WTC11 (cell line): Measurements from ENCODE around the gene SEPTIN3. TPM values are rescaled to one million over a fixed set of nuclear protein-coding genes. Genes with fewer than 3 reads are reported as not detected.

ENCODE experiments used
- EMX1 ChIP-seq: fragments of 250-450 bp; sonication (Bioruptor Pico); IDR thresholded peaks from 2 replicates; pipeline ENCODE4 v1.8.0; 2021; ENCODE audit warnings: mild to moderate bottlenecking
- ESRRA ChIP-seq: sonication (generic); formaldehyde crosslinking; IDR thresholded peaks from 2 replicates; pipeline ENCODE4 v1.8.1; 2022; ENCODE audit warnings: mild to moderate bottlenecking, missing genetic modification reagents, borderline replicate concordance
- GRHL2 ChIP-seq: fragments of 250-450 bp; sonication (Bioruptor Pico); IDR thresholded peaks from 2 replicates; pipeline ENCODE4 v1.8.0; 2022; ENCODE audit warnings: mild to moderate bottlenecking, moderate library complexity; ENCODE audit not compliant: insufficient replicate concordance, severe bottlenecking
- HMGA2 ChIP-seq: fragments of 250-450 bp; sonication (Bioruptor Pico); IDR thresholded peaks from 2 replicates; pipeline ENCODE4 v1.4.0; 2021; ENCODE audit warnings: mild to moderate bottlenecking, moderate library complexity
- NFE2L1 ChIP-seq: sonication (generic); formaldehyde crosslinking; IDR thresholded peaks from 2 replicates; pipeline ENCODE4 v1.8.1; 2023; ENCODE audit warnings: missing genetic modification reagents
- OVOL2 ChIP-seq: fragments of 250-450 bp; sonication (Bioruptor Pico); IDR thresholded peaks from 2 replicates; pipeline ENCODE4 v1.9.0; 2021; ENCODE audit warnings: mild to moderate bottlenecking, borderline replicate concordance
- RELA ChIP-seq: sonication (generic); formaldehyde crosslinking; IDR thresholded peaks from 2 replicates; pipeline ENCODE4 v1.8.1; 2022; ENCODE audit warnings: missing genetic modification reagents, mild to moderate bottlenecking, borderline replicate concordance
- SMAD4 ChIP-seq: sonication (generic); formaldehyde crosslinking; IDR thresholded peaks from 2 replicates; pipeline ENCODE4 v1.8.0; 2022; ENCODE audit warnings: mild to moderate bottlenecking, missing genetic modification reagents
- SOX15 ChIP-seq: fragments of 250-450 bp; sonication (Bioruptor Pico); IDR thresholded peaks from 2 replicates; pipeline ENCODE4 v1.9.0; 2021; ENCODE audit warnings: mild to moderate bottlenecking
- TEAD1 ChIP-seq: sonication (generic); formaldehyde crosslinking; IDR thresholded peaks from 2 replicates; pipeline ENCODE4 v1.8.0; 2022; ENCODE audit warnings: mild to moderate bottlenecking, missing genetic modification reagents
- TP53 ChIP-seq: sonication (generic); formaldehyde crosslinking; IDR thresholded peaks from 2 replicates; pipeline ENCODE4 v1.8.1; 2023; ENCODE audit warnings: mild to moderate bottlenecking, missing genetic modification reagents
- ZNF138 ChIP-seq: sonication (generic); formaldehyde crosslinking; conservative IDR thresholded peaks from 2 replicates; pipeline ENCODE4 v1.8.1; 2022; ENCODE audit warnings: mild to moderate bottlenecking, moderate library complexity, missing genetic modification reagents
- ZNF219 ChIP-seq: sonication (generic); formaldehyde crosslinking; IDR thresholded peaks from 2 replicates; pipeline ENCODE4 v1.8.0; 2023; ENCODE audit warnings: missing genetic modification reagents, mild to moderate bottlenecking, borderline replicate concordance
- ZNF423 ChIP-seq: fragments of 250-450 bp; sonication (Bioruptor Pico); IDR thresholded peaks from 2 replicates; pipeline ENCODE4 v2.1.2; 2022; ENCODE audit warnings: mild to moderate bottlenecking, moderate library complexity
- total RNA-seq: library from RNA; stranded (reverse); gene quantifications from 3 replicates; pipeline ENCODE4 v1.2.3, GENCODE V29; 2021
- TF ChIP-seq, protein P1 (sequence below): fragments of 250-450 bp; sonication (Bioruptor Pico); IDR thresholded peaks from 2 replicates; pipeline ENCODE4 v1.9.0; 2021; ENCODE audit warnings: mild to moderate bottlenecking
- TF ChIP-seq, protein P2 (sequence below): sonication (generic); formaldehyde crosslinking; IDR thresholded peaks from 2 replicates; pipeline ENCODE4 v1.8.0; 2022; ENCODE audit warnings: mild to moderate bottlenecking, missing genetic modification reagents
- TF ChIP-seq, protein P3 (sequence below): fragments of 250-450 bp; sonication (Bioruptor Pico); IDR thresholded peaks from 2 replicates; pipeline ENCODE4 v1.8.0; 2021; ENCODE audit warnings: mild to moderate bottlenecking
- TF ChIP-seq, protein P4 (sequence below): sonication (generic); formaldehyde crosslinking; IDR thresholded peaks from 2 replicates; pipeline ENCODE4 v1.8.1; 2023; ENCODE audit warnings: mild to moderate bottlenecking, missing genetic modification reagents
- TF ChIP-seq, protein P5 (sequence below): sonication (generic); formaldehyde crosslinking; conservative IDR thresholded peaks from 2 replicates; pipeline ENCODE4 v1.8.1; 2023; ENCODE audit warnings: mild to moderate bottlenecking, low read depth, missing genetic modification reagents, moderate library complexity
- TF ChIP-seq, protein P6 (sequence below): fragments of 250-450 bp; sonication (Bioruptor Pico); IDR thresholded peaks from 2 replicates; pipeline ENCODE4 v1.9.0; 2021; ENCODE audit warnings: mild to moderate bottlenecking, borderline replicate concordance
- TF ChIP-seq, protein P7 (sequence below): sonication (generic); formaldehyde crosslinking; IDR thresholded peaks from 2 replicates; pipeline ENCODE4 v1.8.1; 2023; ENCODE audit warnings: mild to moderate bottlenecking, missing genetic modification reagents, moderate library complexity
- TF ChIP-seq, protein P8 (sequence below): sonication (generic); formaldehyde crosslinking; IDR thresholded peaks from 2 replicates; pipeline ENCODE4 v1.8.1; 2022; ENCODE audit warnings: missing genetic modification reagents, borderline replicate concordance

SEPTIN3 gene
- total RNA-seq, 1 experiment from 2014 or later = 19.5 TPM

DNA sequence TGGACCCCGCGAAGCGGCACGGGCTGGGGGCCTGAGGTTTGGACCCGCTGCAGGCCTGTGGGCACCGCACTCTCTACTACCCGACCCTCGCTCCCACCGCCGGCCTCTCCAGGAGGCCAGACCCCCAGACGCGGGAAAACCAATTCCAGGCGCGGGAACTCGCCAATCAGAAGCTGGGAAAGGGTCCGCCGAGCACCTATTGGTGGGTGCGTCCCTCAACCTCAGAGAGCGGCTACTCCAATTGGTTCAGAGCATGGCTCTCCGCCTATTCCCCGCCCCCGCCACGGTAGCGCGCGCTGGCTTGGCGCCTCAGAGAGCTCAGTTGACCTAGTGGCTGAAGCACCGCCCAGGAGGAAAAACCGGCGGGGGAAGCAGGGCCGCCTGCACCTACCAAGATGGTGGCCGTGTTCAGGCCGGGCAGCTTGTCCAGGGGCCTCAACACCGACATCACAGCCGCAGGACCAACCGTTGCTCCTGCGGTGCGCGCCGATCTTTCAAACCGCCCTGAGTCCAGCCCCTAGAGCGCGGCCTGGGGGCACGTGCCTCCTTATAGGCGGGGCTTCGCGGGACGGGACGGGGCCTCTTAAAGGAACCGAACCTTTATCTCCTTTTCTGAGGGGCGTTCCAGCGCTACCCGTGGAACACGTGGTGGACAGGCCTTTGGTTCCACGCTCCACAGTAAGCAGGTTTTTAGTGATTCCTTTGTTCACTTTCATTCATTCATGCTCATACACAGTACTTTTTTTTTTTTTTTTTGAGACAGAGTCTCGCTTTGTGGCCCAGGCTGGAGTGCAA, 22.4 kb upstream of the SEPTIN3 start, which contains the start of gene CENPM (continued):
- TF ChIP-seq ZNF138 (CRISPR knock-in tag) = 0 out of 2 replicates have a peak, but pooled peaks have one; percentile 64
- TF ChIP-seq, protein P1, sequence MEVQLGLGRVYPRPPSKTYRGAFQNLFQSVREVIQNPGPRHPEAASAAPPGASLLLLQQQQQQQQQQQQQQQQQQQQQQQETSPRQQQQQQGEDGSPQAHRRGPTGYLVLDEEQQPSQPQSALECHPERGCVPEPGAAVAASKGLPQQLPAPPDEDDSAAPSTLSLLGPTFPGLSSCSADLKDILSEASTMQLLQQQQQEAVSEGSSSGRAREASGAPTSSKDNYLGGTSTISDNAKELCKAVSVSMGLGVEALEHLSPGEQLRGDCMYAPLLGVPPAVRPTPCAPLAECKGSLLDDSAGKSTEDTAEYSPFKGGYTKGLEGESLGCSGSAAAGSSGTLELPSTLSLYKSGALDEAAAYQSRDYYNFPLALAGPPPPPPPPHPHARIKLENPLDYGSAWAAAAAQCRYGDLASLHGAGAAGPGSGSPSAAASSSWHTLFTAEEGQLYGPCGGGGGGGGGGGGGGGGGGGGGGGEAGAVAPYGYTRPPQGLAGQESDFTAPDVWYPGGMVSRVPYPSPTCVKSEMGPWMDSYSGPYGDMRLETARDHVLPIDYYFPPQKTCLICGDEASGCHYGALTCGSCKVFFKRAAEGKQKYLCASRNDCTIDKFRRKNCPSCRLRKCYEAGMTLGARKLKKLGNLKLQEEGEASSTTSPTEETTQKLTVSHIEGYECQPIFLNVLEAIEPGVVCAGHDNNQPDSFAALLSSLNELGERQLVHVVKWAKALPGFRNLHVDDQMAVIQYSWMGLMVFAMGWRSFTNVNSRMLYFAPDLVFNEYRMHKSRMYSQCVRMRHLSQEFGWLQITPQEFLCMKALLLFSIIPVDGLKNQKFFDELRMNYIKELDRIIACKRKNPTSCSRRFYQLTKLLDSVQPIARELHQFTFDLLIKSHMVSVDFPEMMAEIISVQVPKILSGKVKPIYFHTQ = no peak
- TF ChIP-seq, protein P2, sequence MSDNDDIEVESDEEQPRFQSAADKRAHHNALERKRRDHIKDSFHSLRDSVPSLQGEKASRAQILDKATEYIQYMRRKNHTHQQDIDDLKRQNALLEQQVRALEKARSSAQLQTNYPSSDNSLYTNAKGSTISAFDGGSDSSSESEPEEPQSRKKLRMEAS (CRISPR knock-in tag) = peak; percentile 93
- no peak for TF ChIP-seq OVOL2 (CRISPR knock-in tag)
- TF ChIP-seq NFE2L1 (CRISPR knock-in tag) = peak; percentile 63; the same call in 1 of the 2 replicates
- peak; percentile 58; the same call in 1 of the 2 replicates for TF ChIP-seq TEAD1
- TF ChIP-seq HMGA2 = no peak
- TF ChIP-seq RELA (CRISPR knock-in tag) = no peak; the same call in none of the 2 replicates
- no peak for TF ChIP-seq GRHL2 (CRISPR knock-in tag)
- TF ChIP-seq, protein P3, sequence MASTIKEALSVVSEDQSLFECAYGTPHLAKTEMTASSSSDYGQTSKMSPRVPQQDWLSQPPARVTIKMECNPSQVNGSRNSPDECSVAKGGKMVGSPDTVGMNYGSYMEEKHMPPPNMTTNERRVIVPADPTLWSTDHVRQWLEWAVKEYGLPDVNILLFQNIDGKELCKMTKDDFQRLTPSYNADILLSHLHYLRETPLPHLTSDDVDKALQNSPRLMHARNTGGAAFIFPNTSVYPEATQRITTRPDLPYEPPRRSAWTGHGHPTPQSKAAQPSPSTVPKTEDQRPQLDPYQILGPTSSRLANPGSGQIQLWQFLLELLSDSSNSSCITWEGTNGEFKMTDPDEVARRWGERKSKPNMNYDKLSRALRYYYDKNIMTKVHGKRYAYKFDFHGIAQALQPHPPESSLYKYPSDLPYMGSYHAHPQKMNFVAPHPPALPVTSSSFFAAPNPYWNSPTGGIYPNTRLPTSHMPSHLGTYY (CRISPR knock-in tag) = no peak
- TF ChIP-seq, protein P4, sequence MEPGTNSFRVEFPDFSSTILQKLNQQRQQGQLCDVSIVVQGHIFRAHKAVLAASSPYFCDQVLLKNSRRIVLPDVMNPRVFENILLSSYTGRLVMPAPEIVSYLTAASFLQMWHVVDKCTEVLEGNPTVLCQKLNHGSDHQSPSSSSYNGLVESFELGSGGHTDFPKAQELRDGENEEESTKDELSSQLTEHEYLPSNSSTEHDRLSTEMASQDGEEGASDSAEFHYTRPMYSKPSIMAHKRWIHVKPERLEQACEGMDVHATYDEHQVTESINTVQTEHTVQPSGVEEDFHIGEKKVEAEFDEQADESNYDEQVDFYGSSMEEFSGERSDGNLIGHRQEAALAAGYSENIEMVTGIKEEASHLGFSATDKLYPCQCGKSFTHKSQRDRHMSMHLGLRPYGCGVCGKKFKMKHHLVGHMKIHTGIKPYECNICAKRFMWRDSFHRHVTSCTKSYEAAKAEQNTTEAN = no peak; the same call in 1 of the 2 replicates
- 0 out of 2 replicates have a peak, but pooled peaks have one; percentile 14 for TF ChIP-seq ZNF219
- no peak for TF ChIP-seq SMAD4
- TF ChIP-seq ZNF423 = no peak; the same call in 1 of the 2 replicates
- TF ChIP-seq SOX15 = no peak
- TF ChIP-seq, protein P5, sequence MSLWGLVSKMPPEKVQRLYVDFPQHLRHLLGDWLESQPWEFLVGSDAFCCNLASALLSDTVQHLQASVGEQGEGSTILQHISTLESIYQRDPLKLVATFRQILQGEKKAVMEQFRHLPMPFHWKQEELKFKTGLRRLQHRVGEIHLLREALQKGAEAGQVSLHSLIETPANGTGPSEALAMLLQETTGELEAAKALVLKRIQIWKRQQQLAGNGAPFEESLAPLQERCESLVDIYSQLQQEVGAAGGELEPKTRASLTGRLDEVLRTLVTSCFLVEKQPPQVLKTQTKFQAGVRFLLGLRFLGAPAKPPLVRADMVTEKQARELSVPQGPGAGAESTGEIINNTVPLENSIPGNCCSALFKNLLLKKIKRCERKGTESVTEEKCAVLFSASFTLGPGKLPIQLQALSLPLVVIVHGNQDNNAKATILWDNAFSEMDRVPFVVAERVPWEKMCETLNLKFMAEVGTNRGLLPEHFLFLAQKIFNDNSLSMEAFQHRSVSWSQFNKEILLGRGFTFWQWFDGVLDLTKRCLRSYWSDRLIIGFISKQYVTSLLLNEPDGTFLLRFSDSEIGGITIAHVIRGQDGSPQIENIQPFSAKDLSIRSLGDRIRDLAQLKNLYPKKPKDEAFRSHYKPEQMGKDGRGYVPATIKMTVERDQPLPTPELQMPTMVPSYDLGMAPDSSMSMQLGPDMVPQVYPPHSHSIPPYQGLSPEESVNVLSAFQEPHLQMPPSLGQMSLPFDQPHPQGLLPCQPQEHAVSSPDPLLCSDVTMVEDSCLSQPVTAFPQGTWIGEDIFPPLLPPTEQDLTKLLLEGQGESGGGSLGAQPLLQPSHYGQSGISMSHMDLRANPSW (CRISPR knock-in tag) = no peak
- TF ChIP-seq, protein P6, sequence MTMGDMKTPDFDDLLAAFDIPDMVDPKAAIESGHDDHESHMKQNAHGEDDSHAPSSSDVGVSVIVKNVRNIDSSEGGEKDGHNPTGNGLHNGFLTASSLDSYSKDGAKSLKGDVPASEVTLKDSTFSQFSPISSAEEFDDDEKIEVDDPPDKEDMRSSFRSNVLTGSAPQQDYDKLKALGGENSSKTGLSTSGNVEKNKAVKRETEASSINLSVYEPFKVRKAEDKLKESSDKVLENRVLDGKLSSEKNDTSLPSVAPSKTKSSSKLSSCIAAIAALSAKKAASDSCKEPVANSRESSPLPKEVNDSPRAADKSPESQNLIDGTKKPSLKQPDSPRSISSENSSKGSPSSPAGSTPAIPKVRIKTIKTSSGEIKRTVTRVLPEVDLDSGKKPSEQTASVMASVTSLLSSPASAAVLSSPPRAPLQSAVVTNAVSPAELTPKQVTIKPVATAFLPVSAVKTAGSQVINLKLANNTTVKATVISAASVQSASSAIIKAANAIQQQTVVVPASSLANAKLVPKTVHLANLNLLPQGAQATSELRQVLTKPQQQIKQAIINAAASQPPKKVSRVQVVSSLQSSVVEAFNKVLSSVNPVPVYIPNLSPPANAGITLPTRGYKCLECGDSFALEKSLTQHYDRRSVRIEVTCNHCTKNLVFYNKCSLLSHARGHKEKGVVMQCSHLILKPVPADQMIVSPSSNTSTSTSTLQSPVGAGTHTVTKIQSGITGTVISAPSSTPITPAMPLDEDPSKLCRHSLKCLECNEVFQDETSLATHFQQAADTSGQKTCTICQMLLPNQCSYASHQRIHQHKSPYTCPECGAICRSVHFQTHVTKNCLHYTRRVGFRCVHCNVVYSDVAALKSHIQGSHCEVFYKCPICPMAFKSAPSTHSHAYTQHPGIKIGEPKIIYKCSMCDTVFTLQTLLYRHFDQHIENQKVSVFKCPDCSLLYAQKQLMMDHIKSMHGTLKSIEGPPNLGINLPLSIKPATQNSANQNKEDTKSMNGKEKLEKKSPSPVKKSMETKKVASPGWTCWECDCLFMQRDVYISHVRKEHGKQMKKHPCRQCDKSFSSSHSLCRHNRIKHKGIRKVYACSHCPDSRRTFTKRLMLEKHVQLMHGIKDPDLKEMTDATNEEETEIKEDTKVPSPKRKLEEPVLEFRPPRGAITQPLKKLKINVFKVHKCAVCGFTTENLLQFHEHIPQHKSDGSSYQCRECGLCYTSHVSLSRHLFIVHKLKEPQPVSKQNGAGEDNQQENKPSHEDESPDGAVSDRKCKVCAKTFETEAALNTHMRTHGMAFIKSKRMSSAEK (CRISPR knock-in tag) = no peak
- no peak for TF ChIP-seq EMX1
- TF ChIP-seq TP53 (CRISPR knock-in tag) = no peak; the same call in 1 of the 2 replicates
- 0 out of 2 replicates have a peak, but pooled peaks have one; percentile 61 for TF ChIP-seq ESRRA (CRISPR knock-in tag)
- TF ChIP-seq, protein P7, sequence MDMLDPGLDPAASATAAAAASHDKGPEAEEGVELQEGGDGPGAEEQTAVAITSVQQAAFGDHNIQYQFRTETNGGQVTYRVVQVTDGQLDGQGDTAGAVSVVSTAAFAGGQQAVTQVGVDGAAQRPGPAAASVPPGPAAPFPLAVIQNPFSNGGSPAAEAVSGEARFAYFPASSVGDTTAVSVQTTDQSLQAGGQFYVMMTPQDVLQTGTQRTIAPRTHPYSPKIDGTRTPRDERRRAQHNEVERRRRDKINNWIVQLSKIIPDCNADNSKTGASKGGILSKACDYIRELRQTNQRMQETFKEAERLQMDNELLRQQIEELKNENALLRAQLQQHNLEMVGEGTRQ = peak; percentile 95
- TF ChIP-seq, protein P8, sequence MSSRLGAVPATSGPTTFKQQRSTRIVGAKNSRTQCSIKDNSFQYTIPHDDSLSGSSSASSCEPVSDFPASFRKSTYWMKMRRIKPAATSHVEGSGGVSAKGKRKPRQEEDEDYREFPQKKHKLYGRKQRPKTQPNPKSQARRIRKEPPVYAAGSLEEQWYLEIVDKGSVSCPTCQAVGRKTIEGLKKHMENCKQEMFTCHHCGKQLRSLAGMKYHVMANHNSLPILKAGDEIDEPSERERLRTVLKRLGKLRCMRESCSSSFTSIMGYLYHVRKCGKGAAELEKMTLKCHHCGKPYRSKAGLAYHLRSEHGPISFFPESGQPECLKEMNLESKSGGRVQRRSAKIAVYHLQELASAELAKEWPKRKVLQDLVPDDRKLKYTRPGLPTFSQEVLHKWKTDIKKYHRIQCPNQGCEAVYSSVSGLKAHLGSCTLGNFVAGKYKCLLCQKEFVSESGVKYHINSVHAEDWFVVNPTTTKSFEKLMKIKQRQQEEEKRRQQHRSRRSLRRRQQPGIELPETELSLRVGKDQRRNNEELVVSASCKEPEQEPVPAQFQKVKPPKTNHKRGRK (CRISPR knock-in tag) = no peak
